ENCODE results near the gene TMEM97. TPM values are rescaled to one million over a fixed set of nuclear protein-coding genes. Genes with fewer than 3 reads are reported as not detected.
A peak's percentile ranks its signal among the peaks of the same experiment; 100 is the strongest.

The TMEM97 gene
- total and polyA plus RNA-seq, 2 experiments from 2014 or later = 101 to 216 TPM

- TF ChIP-seq ZNF462 (CRISPR knock-in tag; IDR thresholded peaks at IDR 0.05) = no peak
- no peak for TF ChIP-seq JUNB (IDR thresholded peaks at IDR 0.05; ENCODE audit: unreplicated experiment)
- no peak for TF ChIP-seq CREB1 (CRISPR knock-in tag; IDR thresholded peaks at IDR 0.05; ENCODE audit: low read depth)
- TF ChIP-seq ETS1 (IDR thresholded peaks at IDR 0.05) = no peak
- no peak for TF ChIP-seq STAT1 (IDR thresholded peaks at IDR 0.05; ENCODE audit: unreplicated experiment)
- TF ChIP-seq NANOG (IDR thresholded peaks at IDR 0.05; ENCODE audit: borderline replicate concordance) = no peak
Measured at GRCh38 chr17:28324781-28325180, 5.8 kb downstream of the TMEM97 start (continued).

- no peak for ATAC-seq
- Mint-ChIP-seq H3K9me3 (no peaks in the 10 kb centered on the region), H3K4me3 (no peak overlapping the region; the same call in 2 of the 3 replicates), H3K36me3 (ENCODE audit: low read depth) (peaks cover 71% of the 10 kb centered on the region), H3K27me3 (ENCODE audit: insufficient read depth, low read depth, poor library complexity) (peaks cover 5% of the 10 kb centered on the region), H3K27ac (no peak overlapping the region), H3K4me1 (peaks cover 26% of the 10 kb centered on the region)
- no peak for DNase-seq (ENCODE audit: low spot score)
- no peak overlapping the region for H3K4me2 ChIP-seq
- no peak overlapping the region for H2AFZ ChIP-seq
- H3K9me2 ChIP-seq (ENCODE audit: insufficient read depth) = no peaks in the 10 kb centered on the region
- no peaks in the 10 kb centered on the region for H3K27me3 ChIP-seq (ENCODE audit: insufficient read depth)
- H3K79me2 ChIP-seq (replicated peaks; ENCODE audit: insufficient read depth) = peaks cover 60% of the 10 kb centered on the region
- H4K20me1 ChIP-seq (replicated peaks; ENCODE audit: insufficient read depth) = peaks cover 72% of the 10 kb centered on the region
- H3K36me3 ChIP-seq (ENCODE audit: insufficient read depth) = peaks cover 22% of the 10 kb centered on the region
- peaks cover 36% of the 10 kb centered on the region for H3K4me1 ChIP-seq (ENCODE audit: insufficient read depth)
- peaks cover 28% of the 10 kb centered on the region; the same call in 1 of the 2 replicates for H3F3A ChIP-seq (replicated peaks; ENCODE audit: low read depth)
- no peak overlapping the region for H3K4me3 ChIP-seq
- H3K27ac ChIP-seq (ENCODE audit: low read depth) = peak overlapping the region; percentile 7; the same call in 1 of the 2 replicates
- TF ChIP-seq CREB1 (CRISPR knock-in tag; IDR thresholded peaks at IDR 0.05; ENCODE audit: low read depth) = no peak
- no peak for TF ChIP-seq STAT1 (IDR thresholded peaks at IDR 0.05; ENCODE audit: unreplicated experiment)
- TF ChIP-seq NANOG (IDR thresholded peaks at IDR 0.05; ENCODE audit: borderline replicate concordance) = no peak
- no peak for TF ChIP-seq REST (IDR thresholded peaks at IDR 0.05; ENCODE audit: unreplicated experiment)
- TF ChIP-seq ETS1 (IDR thresholded peaks at IDR 0.05) = no peak
- no peak for TF ChIP-seq JUNB (IDR thresholded peaks at IDR 0.05; ENCODE audit: unreplicated experiment)
Measured at GRCh38 chr17:28325211-28325610, 6.2 kb downstream of the TMEM97 start.

Measured in GM23338 (cell line).